ENCODE data around the gene PTPRM. TPM values are rescaled to one million over a fixed set of nuclear protein-coding genes. Genes with fewer than 3 reads are reported as not detected.

PTPRM gene
- polyA plus RNA-seq, 3 donors = 0.04 to 2.1 (median 0.66) TPM

- no peak for DNase-seq
- Histone ChIP-seq H3K36me3 (replicated peaks in 1 of 2; ENCODE audit: control insufficient read depth in 1 of 2, insufficient read depth in 2 of 2, low read length in 2 of 2) (no peaks in the 10 kb centered on the region), H3K4me3 (replicated peaks in 1 of 3; ENCODE audit: low read depth in 2 of 3, low read length in 3 of 3) (no peak overlapping the region), H3K9me3 (replicated peaks in 1 of 2; ENCODE audit: control insufficient read depth in 1 of 2, insufficient read depth in 1 of 2, low read length in 2 of 2) (no peaks in the 10 kb centered on the region), H3K4me2 (replicated peaks; ENCODE audit: extremely low read depth, low read length, poor library complexity, severe bottlenecking) (no peak overlapping the region), H2AFZ (ENCODE audit: insufficient read depth, low read depth, low read length, poor library complexity, severe bottlenecking) (no peak overlapping the region), H3K27me3 (ENCODE audit: control insufficient read depth in 2 of 2, insufficient read depth in 2 of 2, low read length in 2 of 2) (no peaks in the 10 kb centered on the region), H3K79me2 (ENCODE audit: insufficient read depth, low read length) (no peaks in the 10 kb centered on the region), H3K27ac (ENCODE audit: low read depth in 1 of 2, low read length in 2 of 2) (no peak overlapping the region), H3K4me1 (ENCODE audit: control insufficient read depth in 1 of 2, insufficient read depth in 2 of 2, low read length in 2 of 2) (no peaks in the 10 kb centered on the region), H3K9ac (ENCODE audit: insufficient read depth, low read length, poor library complexity, severe bottlenecking) (no peak overlapping the region), H4K20me1 (ENCODE audit: insufficient read depth, low read length) (no peaks in the 10 kb centered on the region)
- no peak overlapping the region for H3K27ac Mint-ChIP-seq
- H3K4me3 Mint-ChIP-seq = no peak overlapping the region
- TF ChIP-seq CTCF (IDR thresholded peaks at IDR 0.05) = no peak
- intact Hi-C loops (cut with micrococcal nuclease) = no loop called here
- WGBS (ENCODE audit: insufficient coverage) = 89% methylated on average over 4 of the region's 4 CpGs
- H3K36me3 Mint-ChIP-seq = no peaks in the 10 kb centered on the region
- peaks cover 0 to 1% (median 0%) of the 10 kb centered on the region in 3 donors for H3K27me3 Mint-ChIP-seq (ENCODE audit: low read depth in 3 of 3)
- no peaks in the 10 kb centered on the region for H3K4me1 Mint-ChIP-seq
- H3K9me3 Mint-ChIP-seq = peaks cover 0 to 7% (median 2%) of the 10 kb centered on the region in 7 donors
Observed at GRCh38 chr18:8218197-8218596, 651.1 kb downstream of the PTPRM start.

GRCh38 chr18:8221452-8221851 is 654.3 kb downstream of the PTPRM start:
- no peak overlapping the region for H3K4me3 ChIP-seq (replicated peaks in 1 of 3; ENCODE audit: low read depth in 2 of 3, low read length in 3 of 3)
- H4K20me1 ChIP-seq (ENCODE audit: insufficient read depth, low read length) = no peaks in the 10 kb centered on the region
- H3K9me3 Mint-ChIP-seq = peaks cover 0 to 10% (median 2%) of the 10 kb centered on the region in 7 donors
- peaks cover 0 to 1% (median 0%) of the 10 kb centered on the region in 3 donors for H3K27me3 Mint-ChIP-seq (ENCODE audit: low read depth in 3 of 3)
- H2AFZ ChIP-seq (ENCODE audit: insufficient read depth, low read depth, low read length, poor library complexity, severe bottlenecking) = no peak overlapping the region
- no peak overlapping the region for H3K4me3 Mint-ChIP-seq
- no peaks in the 10 kb centered on the region for H3K4me1 Mint-ChIP-seq
- no peak overlapping the region for H3K4me2 ChIP-seq (replicated peaks; ENCODE audit: extremely low read depth, low read length, poor library complexity, severe bottlenecking)
- H3K36me3 Mint-ChIP-seq = no peaks in the 10 kb centered on the region
- H3K27ac ChIP-seq (ENCODE audit: low read depth in 1 of 2, low read length in 2 of 2) = no peak overlapping the region
- no peak overlapping the region for H3K9ac ChIP-seq (ENCODE audit: insufficient read depth, low read length, poor library complexity, severe bottlenecking)
- intact Hi-C loops (cut with micrococcal nuclease) = no loop called here
- DNase-seq = no peak
- 92% methylated on average over 2 of the region's 3 CpGs for WGBS (ENCODE audit: insufficient coverage)
- no peaks in the 10 kb centered on the region for H3K79me2 ChIP-seq (ENCODE audit: insufficient read depth, low read length)
- no peaks in the 10 kb centered on the region for H3K27me3 ChIP-seq (ENCODE audit: control insufficient read depth in 2 of 2, insufficient read depth in 2 of 2, low read length in 2 of 2)
- H3K9me3 ChIP-seq (replicated peaks in 1 of 2; ENCODE audit: control insufficient read depth in 1 of 2, insufficient read depth in 1 of 2, low read length in 2 of 2) = peaks cover 0 to 3% of the 10 kb centered on the region in 2 donors
- no peaks in the 10 kb centered on the region for H3K4me1 ChIP-seq (ENCODE audit: control insufficient read depth in 1 of 2, insufficient read depth in 2 of 2, low read length in 2 of 2)
- no peak for TF ChIP-seq CTCF (IDR thresholded peaks at IDR 0.05)
- no peak overlapping the region for H3K27ac Mint-ChIP-seq
- H3K36me3 ChIP-seq (replicated peaks in 1 of 2; ENCODE audit: control insufficient read depth in 1 of 2, insufficient read depth in 2 of 2, low read length in 2 of 2) = no peaks in the 10 kb centered on the region
